ENCODE results near the gene CDKL1.

CDKL1 gene

DNA sequence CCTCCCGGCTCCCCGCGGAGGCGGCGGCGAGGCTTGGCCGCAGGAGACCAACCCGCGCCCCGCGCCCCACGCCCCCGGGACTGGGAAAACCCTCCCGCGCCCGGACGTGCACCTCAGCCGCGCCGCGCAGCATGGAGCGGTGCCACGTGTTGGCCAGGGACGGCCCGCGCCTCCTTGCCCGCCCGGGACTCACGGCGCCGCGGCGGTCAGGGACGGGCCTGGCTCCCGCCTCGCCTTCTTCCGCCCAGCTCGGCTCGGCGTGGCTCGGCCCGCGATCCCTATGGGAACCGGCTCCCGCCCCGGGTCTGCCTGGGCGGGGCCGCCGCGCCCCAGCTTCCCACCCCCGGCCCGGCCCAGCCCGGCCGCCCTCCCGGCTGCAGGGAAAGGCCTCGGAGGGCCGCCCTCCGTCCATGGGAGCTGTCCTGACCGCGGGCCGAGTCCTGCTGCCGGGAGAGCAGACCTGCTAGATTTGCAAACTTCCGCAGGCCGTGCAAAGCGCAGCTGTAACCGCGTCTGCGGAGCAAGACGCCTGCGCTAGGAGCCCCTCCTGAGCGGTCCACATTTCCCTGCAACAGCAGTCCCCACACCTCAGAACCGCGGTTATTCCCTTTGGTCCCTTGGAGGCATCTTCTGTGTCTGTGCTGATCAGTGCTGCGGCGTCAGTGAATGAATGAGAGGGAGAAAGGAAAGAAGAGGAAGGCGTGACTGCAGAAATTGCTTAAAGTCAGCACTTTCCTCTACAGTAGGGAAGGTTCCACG lies at the start of gene CDKL1:
Gene CDKL1 (minus strand): TSS at position 251 of the 759 bp plus-strand sequence. CDS start 1,013 bp downstream, outside the sequence.
- peak; percentile 50 for DNase-seq (ENCODE audit: low spot score)

DNA sequence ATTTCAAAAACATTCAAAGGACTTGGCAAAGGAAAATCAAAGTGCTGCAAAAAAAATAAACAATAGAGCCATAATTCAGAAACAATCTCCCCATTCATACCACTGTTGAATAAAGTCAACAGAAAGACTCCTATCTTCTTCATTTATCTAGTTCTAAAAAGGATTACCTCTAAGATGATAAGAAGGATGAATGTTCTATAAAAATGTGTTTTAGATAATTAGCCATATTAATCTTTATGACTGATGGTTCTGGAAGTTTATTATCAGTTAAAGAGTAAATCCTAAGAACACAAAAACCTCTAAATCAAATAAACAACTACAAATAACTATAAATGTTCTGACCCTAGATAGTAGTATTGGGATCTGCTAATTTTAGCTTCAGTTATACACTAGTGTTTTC lies 37.8 kb upstream of the CDKL1 start:
- DNase-seq (ENCODE audit: low spot score) = no peak

DNA sequence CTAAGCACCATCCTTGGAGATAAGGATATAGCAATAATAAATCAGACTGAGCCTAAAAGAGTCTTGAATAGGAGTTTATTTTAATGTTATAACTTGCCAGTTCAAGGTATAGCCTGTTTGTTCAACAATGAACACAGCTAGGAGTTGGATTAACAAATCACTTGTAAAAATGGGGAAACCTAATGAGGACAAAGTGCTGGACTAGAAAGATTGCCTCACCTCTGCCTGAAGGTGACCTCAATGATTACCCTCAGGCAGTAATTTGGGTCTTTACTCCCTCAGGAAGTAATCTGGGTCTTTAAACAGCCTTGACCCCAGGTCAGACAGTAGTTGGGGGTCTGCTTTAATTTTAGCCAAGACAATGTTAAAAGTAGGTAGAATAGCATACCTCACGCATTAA lies 35.5 kb upstream of the CDKL1 start:
- no peak for DNase-seq (ENCODE audit: low spot score)

DNA sequence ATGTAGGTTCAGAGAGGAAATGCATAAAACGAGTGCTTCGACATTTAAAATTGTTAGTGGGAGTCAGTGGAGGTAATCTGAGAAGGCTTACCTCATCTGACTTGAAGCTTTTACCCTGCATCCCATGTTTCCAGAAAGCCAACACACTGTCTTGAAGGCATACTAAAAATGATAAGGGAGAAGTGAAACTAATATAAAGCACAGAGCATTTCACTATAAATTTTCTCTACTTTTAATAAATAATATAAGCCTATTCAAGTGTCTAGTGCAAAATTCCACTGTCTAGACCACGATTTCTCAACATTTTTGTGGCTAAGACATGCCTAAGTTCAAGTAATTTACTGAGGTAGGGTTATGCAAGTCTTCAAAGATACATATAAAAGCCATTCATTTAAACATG lies 29.1 kb upstream of the CDKL1 start:
- DNase-seq (ENCODE audit: low spot score) = no peak

DNA sequence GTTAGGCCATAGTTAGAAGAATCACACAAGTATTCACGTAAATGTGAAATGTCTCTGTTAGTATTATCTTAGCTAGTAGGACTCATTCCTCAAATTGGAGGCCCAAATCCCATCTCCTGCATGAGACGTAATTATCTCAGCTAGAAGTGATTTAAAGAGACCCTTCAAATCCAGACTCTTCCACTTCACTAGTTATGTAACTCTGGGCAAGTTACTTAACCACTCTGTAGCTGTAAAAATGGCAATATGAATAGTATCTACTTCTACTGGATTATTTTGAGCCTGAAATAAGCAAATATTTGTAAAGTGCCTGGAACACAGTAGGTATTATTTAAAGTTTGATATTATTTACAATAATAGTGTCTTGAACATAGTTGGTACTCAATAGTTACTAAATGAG lies 28.4 kb upstream of the CDKL1 start:
- no peak for DNase-seq (ENCODE audit: low spot score)

DNA sequence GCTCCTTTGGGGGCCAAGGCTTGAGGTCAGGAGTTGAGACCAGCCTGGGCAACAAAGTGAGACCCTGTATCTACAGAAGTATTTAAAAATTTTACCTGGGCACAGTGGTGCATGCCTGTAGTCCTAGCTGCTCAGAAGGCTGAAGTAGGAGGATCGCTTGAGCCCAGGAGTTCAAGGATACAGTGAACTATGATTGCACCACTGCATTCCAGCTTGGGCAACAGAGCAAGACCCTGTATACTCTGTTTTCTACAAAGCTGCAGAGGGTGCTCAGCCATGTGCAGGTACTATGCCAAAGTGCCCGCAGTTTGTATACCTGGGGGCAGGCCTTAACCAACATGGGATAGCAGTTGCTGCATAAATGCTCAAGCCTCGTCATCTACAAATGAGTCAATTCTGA lies 26.8 kb upstream of the CDKL1 start:
- no peak for DNase-seq (ENCODE audit: low spot score)

DNA sequence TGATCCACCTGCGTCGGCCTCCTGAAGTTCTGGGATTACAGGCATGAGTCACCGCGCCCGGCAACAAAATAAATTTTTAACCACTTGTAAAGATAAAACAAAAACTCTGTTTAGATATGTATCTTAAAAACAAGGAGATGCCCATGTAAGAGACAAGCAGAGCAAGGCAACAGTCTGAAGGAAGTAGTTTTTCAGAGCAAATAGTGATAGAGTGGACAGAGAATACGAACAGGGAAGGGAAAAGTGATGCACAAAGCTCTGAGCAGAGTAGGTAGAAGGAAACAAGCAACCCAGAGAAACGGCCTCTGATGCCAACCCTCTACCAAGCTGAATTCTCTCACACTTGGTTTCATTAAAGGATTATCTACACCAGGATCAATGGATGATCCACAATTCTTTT lies 24.8 kb upstream of the CDKL1 start:
- no peak for DNase-seq (ENCODE audit: low spot score)

DNA sequence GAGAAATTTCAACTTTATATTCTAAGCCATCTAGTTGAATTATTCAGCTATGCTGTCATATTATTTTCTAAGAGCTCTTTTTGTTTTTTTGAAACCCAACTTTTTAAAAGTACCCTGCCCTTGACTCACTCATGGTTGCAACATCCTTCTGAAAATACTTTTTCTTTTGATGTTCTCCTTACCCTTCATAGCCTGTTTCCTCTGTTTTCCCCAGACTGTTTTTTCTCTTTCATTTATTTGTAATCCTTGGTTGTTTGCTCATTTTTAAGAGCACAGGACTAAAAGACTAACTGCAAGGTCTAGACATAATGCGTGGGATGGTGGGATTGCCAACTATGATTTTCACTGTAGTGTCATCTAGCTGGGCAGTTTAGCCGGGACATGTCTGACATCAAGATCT lies 21.2 kb upstream of the CDKL1 start:
- DNase-seq (ENCODE audit: low spot score) = no peak

DNA sequence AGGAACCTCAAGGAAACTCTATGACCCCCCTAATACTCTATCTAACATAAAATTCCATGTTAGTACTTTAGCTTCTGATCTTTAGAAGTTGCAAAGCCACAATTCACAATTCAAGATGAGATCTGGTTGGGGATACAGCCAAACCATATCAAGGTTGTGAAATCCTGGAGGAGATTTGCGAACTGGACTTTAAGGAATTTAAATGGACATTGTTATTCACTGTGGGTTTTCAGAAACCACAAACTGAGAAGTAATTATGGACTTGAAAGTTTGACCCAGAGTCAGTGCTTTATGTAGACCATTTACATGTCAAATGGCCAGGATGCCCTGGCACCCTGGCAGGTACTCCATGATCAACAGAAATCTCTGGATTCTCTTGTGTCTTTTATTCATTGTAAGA lies 14.2 kb upstream of the CDKL1 start:
- DNase-seq (ENCODE audit: low spot score) = no peak

DNA sequence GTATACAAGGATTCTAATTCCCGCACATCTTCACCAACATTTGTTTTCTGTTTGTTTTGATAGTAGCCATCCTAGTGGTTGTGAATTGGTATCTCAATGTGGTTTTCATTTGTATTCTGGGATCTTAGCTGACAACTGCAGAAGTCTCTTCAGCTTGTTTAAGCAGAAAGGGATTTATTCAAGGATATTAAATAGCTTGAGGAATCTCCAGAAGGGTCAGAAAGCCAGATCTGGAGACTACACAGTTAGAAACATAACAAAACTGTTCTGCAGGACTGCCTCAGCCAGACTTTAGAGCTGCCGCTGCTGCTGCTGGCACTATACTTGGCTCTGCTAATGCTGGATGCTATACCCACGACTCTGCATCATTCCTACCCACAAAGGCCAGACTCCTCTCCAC lies 13.4 kb upstream of the CDKL1 start:
- DNase-seq (ENCODE audit: low spot score) = no peak

DNA sequence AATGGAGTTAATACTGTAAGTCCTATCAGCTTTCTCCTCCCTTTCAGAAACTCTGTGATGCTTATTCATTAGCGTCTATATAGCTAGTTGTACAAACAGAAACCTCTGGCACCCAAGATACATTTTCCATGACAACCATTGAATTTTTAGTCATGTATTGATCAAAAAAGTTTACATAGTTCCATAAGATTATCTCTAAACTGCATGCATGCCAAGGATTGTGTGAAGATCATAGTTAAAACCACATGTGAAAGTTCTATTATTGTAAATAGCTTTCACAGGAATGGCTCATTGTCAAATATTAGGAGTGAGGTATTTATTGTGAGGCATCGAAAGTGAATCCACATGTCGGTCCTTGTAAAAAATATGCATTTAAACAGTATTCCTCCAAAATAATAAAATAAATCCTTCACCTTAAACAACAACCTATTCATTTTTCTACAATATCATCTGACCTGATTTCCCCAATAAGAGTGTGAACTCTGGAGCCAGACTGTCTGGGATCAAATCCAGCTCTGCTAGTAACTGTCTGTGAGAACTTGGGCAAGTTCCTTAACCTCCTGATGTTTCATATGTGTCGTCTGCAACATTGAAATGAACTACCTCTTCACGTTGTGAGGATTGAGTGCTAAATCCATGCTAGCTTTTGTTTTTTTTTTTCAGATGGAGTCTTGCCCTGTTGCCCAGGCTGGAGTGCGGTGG lies 10.6 kb upstream of the CDKL1 start:
- no peak for DNase-seq (ENCODE audit: low spot score)

DNA sequence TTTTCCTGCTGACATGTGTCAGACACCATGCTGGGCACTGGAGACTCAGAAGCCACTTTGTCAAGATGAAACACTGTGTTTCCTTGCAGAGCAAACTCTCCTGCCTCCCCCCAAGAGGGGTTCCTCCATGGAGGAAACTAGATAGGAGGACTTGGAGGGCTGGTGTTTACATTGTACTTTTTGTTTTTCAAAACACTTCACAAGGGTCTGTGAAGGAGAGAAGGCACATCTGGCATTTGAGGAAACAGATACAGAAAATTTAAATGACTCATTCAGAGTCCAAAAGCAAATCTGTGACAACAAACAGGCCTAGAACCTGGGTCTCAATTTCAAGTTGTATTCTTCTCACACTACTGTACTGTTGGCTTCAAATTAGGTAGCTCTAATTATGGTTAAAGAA lies 6.7 kb upstream of the CDKL1 start:
- DNase-seq (ENCODE audit: low spot score) = no peak

DNA sequence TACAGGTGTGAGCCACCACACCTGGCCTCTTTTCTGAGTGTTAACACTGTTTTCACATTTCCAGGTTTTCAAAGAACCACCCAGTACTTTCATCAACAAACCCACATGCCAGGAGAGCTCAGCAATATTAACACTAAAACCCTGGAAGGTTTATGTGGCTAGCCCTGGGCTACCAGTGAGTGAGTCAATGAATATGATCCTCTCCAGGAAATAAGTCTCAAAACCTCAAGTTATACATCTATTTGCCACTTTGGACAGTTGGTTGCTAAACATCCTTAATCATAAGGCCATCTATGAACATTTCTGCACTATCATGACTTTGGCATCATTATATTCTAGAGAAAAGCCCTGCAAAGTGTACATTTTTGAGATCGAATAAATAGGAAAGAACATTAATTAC lies 6.3 kb upstream of the CDKL1 start:
- no peak for DNase-seq (ENCODE audit: low spot score)

DNA sequence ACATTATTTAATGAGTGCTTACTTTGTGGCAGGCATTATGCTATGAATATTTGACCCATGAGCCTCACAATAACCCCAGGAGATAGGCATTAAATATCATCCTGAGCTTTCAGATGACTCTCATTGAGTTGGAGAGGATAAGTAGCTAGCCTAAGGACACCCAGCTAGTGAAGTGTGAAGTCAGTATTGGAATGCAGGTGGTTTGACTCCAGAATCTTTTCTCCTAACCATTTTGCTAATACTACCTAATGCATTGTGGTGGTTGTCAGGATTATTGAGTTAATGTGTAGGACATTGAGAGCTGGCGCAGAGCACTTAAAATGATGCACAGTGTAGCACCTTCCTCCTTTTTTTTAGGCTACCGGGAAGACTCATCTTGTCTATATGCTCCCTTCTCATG lies 3.8 kb upstream of the CDKL1 start:
- no peak for DNase-seq (ENCODE audit: low spot score)

DNA sequence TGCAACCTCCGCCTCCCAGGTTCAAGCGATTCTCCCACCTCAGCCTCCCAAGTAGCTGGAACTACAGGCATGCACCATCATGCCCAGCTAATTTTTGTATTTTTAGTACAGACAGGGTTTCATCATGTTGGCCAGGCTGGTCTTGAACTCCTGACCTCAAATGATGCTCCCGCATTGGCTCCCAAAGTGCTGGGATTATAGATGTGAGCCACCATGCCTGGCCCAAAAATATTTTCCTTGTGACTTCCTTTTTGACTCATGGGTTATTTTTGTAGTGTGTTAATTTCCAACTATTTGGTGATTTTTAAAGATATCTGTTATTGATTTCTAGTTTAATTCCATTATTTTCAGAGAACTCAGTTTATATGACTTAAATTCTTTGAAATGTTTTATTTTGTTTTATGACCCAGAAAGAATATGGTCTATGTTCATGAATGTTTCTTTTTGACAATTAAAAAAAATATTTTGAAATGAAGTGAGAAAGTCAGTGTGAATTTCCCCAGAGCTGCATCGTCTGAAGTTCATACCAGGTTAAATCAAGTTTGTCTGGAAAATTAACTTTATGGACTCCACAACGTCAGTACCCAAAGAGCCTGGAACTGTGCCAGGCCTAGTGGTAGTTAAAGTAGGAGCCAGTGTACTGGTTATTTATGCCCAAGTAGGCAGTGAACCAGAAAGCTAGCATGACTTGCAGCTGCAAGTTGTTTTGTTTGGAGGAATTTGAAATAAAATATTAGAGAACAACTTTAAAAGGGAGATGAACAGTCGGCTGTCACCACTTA lies 2.8 kb upstream of the CDKL1 start:
- DNase-seq (ENCODE audit: low spot score) = no peak

DNA sequence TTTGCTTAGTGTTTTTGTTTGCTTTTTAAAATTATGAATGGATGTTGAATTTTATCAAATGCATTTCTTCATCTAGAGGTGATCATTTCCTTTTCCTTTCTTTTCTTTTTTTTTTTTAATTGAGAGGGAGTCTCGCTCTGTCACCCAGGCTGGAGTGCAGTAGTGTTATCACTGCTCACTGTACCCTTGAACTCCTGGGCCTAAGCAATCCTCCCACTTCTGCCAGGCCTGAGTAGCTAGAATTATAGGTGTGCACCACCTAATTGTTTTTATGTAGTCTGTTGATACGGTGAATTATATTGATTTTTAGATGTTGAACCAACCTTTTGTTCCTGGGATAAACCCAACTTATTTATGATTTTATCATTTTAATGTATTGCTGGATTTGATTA lies 1.5 kb upstream of the CDKL1 start:
- DNase-seq (ENCODE audit: low spot score) = no peak

DNA sequence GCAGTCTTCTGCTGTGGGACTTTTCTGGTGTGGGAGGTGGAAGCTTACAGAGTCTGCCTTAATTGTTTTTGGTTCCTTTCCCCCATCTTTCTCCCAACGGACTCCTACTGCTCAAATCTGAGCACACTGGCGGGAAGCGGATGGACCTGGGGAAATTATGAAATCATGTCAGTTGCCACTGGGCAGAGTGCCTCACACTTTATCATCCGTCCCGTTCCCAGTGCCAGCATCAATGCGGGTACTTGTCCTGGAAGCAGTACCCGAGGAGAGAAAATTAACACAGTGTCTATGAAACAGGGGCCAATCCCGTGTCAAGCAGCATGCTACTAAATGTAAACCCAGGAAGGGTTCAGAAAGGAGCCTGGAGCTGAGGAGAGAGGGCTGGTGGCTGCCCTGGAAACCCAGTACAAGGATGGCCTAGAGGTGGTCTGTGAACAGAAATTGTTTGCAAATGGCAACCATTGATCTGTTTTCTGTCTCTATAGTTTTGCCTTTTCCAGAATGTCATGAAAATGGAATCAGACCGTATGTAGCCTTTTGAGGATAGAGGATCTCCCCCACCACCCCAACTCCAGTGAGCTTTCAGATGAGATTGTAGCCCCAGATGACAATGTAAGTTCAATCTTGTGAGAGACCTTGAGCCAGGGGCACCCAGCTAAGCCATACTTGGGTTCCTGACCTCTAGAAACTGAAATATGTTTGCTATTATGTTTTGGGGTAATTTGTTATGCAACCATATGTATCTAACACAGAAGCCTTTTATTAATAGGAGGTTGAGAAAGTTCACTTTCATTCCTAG lies 908 bp upstream of the CDKL1 start:
- peak; percentile 27 for DNase-seq (ENCODE audit: low spot score)

DNA sequence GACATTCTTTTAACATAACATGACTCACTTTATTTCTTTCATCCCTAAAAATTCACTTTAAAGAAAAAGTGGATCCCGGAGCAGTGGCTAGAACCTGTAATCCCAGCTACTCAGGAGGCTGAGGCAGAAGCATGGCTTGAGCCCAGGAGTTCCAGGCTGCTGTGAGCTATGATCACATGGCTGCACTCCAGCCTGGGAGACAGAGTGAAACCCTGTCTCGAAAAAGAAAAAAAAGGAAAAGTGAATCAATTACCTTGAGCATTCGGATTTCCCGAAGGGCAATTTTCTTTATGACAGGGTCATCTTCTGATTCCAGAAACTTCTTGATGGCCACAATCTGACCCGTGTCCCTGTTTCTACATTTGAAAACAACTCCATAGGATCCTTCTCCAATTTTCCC lies 1.2 kb downstream of the CDKL1 start:
- DNase-seq (ENCODE audit: low spot score) = no peak

DNA sequence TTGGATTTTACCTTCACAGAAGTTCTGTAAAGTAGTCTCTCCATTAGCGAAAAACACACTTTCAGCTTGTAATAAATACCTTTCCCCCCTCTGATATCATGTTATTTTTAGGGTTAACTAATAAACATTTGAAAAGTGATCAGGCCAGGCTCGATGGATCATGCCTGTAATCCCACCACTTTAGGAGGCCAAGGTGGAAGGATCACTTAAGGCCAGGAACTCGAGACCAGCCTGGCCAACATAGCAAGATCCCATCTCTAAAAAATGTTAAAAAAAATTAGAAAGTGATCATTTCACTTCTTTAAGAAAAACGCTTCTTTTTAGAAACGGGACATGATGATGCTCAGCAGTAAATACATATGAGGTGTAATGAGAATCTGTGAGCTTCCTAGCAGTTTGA lies 2.0 kb downstream of the CDKL1 start:
- no peak for DNase-seq (ENCODE audit: low spot score)

DNA sequence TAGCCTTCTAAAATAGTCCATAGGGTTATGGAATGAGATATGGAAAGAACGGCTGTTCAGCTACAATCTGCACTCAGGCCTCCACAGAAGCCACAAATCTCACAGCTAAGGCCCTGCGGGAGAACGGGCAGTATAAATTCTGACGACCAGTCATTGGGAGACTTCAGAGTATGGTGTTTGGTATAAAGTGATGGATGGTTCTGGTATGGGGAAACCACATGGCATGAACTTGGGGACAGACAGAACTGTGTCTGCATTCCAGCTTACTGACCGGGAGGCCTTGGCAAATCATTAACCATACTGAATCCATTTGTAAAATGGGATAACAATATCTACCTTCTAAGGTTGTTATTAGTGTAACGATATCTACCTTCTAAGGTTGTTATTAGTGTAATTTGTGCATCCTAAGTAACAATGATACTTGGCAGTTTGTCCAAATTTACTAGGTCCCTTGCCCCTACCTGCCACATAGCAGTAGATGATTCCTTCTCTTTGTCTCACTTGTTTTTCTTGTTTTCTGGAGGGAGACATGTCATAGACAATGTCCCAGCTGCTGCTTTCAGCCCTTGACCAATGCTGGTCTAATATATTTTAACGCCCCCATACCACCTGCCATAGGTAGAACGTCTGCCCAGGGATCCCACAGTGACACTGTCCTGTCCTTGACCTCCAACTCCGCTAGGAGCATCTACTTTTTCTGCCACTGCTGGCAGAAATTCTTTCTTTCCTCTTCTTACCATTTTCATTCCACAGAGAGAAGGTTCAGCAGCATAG lies 6.8 kb downstream of the CDKL1 start:
- no peak for DNase-seq (ENCODE audit: low spot score)

DNA sequence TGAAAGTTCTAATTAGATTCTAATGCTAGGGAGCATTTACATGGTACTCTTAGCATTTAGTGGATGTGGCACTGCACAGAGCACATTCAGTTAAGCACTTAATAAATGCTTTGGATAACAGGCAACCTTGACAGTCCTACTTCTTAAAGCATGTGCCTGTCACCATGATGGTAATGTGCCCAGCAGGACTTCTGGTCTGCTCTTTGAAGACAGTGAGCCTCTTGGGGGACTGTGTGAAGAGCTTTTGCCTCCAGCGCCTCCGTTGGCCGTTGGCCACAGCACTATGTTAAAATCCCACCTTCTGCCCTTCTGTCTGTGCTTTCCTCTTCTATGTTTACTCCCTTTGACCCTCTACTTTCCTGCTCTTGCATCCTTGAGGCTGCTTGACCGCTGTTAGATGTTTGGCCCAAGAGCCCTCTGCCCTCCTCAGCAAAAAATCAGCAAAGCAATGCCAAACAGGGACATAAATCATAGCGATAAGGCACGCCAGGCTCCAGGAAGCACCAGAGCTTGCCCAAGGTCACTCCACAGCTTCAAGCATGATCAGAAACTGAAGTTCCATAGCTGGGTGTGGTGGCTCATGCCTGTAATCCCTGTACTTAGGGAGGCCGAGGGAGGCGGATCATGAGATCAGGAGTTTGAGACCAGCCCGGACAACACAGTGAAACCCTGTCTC lies 8.3 kb downstream of the CDKL1 start:
- DNase-seq (ENCODE audit: low spot score) = no peak
